CD4-positive, alpha-beta T cell treated with Interleukin-6 for 4 hours (primary cell): ENCODE data around the gene KRT72.

ENCODE experiments used
- DNase-seq: peaks from one replicate; pipeline ENCODE4 v3.0.0-alpha.2; 2020; ENCODE audit warnings: mixed read lengths

KRT72 gene

DNA sequence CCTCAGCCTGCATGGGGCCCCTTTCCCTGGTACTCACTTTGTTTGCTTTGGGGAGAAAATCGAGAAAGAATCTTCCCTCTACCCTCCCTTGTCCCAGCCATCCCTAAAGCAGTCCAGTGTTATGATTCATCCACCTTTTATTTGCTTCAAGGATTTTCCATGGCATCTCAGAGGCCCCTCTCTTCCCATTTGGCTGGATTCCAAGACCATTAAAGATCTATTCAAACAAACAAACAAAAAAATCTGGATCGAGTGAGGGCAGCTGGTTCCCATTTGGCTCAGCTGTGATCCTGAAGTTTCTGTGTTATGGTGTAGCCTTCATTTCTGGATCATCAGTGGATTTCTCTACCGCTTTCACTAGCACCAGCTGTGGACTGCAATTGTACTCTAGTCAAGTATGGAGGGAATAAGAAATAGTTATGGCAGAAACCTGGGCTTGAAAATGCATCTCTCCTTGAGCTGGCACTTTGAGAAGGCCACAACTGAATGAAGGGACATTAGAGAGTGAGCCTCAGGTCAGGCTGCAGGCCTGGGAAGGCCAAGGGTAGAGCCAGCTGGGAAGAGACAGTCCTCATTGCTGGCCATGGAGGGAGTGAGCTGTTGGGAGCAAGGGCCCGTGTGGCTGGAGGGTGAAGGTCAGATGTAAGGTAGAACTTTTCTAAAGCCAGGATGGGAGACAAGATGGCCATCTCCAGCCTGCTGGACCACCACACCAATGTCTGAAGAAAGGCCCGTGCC, 62.0 kb downstream of the KRT72 start:
- DNase-seq: no peak

GRCh38 chr12:52537101-52537500, 64.2 kb downstream of the KRT72 start:
- no peak for DNase-seq
